NCI-H345 (cell line): ENCODE measurements around the gene IKZF3.
"Not testable (repeated sequence)": the region's sequence is repeated elsewhere in the genome, so short reads cannot be mapped to it uniquely, and the experiment has no call there.

Experiments used
- DNase-seq: peaks from one replicate; lab custom pipeline; 2025; lab: John Stamatoyannopoulos, UW

Gene IKZF3

DNA sequence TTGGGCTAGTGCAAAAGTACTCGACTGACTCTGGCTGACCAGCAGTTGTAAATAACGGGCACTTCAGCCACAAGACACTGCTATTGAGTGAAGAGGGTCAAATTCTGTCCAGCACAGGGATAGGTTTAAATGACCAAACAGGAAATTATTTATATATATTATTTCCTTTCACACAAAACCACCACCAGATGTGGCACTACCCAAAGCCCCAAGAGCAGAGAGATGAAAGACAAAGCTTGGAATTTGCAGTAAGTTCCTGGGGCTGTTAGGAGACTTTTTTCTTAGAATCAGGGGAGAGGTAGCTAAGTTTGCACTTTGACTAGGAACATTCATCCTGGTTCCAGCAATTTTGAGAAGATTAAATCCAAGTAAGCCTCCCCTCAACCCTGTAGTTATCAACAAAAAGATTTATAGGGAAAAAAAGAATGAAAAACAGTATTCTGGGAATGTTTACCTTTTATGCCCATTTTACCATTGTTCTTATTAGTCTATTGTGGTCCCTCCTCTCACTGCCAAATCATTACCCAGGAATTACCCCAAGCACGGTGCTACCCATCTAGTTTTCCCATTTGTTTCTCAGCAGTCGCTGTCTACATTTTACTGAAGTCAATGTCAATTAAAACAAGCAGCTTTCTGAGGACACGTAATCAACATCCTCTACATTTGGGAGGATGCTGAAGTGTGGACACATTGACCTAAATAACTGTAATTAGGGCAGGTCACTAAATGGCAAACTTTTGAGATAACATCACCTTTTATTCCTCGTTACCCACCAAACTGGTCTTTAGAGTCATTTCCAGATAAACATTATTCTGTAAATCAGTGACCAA is 82.9 kb downstream of the IKZF3 start:
- no peak for DNase-seq

- DNase-seq = no peak
These were observed 86.4 kb downstream of the IKZF3 start for GRCh38 chr17:39777534-39778365.

DNA sequence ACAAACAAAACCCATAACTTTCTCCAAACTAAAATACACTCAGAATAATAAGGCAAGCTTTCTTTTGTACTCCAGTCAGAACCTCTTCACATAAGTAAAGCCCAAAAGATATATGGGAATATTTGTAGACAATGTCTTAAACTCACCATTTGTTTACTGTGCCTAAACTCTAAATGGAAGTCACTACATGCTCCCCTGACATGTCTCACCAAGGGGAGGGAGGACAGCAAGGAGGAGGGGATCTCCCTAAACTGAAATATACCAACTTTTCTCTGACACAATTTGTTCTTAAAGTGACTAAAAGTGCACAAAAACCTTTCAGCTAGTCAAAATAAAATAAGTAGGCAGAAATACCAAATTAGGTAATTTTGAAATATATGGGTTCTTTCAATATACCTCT is 87.9 kb downstream of the IKZF3 start:
- no peak for DNase-seq

DNA sequence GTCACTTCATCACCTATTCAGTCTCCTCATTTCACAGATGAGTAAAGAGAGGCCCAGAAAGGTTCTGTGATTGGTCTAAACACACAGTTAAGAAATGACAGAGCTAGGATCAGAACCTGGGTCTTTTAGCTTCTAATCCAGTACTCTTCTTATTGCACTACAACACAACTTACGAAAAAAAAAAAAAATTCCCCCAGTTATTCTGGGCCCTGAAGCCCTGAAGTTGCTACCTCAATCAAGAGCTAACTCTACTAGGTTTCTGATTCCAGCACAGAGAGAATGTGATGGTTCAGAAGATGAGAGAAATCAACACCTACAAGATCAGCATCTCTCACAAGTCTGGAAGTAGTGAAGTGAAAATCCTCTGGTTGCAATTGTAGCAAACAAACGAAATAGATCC is 89.1 kb downstream of the IKZF3 start:
- DNase-seq = no peak

DNA sequence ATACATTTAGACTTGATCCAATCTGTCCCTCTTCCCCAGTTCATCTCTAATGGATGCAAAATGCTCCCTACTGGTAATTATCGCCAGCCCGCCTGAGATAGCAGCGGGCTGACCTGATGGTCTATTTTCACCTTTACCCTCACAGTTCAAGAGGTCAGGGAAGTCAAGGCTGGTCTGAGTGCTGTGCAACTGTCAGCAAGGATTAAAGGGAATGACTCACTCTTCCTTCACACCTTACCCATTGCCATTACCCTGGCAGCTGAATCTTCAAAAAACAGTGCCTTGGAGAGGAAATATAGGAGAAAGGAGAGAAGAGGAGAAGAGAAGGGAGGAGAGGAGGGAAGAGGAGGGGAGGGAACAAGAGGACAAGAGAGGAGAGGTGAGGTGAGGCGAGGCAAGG is 90.1 kb downstream of the IKZF3 start:
- DNase-seq = no peak

- DNase-seq = no peak
These were observed 90.9 kb downstream of the IKZF3 start for GRCh38 chr17:39772987-39773934.

DNA sequence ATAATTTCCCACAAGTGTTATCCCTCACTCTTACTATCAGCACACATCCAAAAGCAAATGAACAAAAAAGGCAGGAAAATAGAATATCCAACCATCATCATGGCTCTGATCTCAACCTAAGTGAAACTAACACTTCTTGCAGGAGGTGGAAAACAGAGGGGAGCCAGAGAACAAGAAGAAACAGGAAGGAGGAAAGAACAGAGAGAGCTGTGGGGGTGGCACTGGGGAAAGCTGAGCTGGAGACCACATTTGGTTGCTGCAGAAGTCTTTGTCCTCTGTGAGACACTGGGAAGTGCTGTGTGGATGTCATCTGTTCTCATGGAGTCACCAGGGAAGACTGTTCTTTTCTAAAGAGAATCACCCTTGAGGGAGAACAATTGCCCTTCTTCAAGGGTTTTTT is 91.7 kb downstream of the IKZF3 start:
- DNase-seq = no peak

- DNase-seq = peak; percentile 12
These were observed 94.0 kb downstream of the IKZF3 start for GRCh38 chr17:39769974-39770587.

DNA sequence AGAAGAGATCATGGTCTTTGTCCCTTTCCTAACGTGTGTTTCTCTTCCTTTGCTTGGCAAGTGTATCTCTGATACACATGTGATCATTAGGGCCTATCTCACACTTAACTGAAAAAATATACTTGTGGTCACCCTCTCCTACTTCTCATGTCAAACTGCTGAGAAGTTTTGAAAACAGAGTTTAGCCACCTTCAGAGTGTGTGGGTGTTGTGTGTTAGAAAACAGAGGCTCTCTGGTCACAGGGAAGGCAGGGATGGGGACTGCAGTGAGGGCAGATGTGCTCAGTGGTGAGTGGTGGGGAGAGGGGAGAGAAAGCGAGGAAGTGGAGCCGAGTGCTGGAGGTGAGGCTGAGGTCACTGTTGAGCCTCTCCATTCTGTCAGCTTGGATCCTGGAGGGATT is 97.0 kb downstream of the IKZF3 start:
- DNase-seq = no peak

- DNase-seq = no peak
These were observed 98.3 kb downstream of the IKZF3 start for GRCh38 chr17:39765766-39766165.

GRCh38 chr17:39765175-39765574 is 98.9 kb downstream of the IKZF3 start:
- DNase-seq = no peak

- not testable (repeated sequence) for DNase-seq
These were observed 99.9 kb downstream of the IKZF3 start for GRCh38 chr17:39764171-39764570.

DNA sequence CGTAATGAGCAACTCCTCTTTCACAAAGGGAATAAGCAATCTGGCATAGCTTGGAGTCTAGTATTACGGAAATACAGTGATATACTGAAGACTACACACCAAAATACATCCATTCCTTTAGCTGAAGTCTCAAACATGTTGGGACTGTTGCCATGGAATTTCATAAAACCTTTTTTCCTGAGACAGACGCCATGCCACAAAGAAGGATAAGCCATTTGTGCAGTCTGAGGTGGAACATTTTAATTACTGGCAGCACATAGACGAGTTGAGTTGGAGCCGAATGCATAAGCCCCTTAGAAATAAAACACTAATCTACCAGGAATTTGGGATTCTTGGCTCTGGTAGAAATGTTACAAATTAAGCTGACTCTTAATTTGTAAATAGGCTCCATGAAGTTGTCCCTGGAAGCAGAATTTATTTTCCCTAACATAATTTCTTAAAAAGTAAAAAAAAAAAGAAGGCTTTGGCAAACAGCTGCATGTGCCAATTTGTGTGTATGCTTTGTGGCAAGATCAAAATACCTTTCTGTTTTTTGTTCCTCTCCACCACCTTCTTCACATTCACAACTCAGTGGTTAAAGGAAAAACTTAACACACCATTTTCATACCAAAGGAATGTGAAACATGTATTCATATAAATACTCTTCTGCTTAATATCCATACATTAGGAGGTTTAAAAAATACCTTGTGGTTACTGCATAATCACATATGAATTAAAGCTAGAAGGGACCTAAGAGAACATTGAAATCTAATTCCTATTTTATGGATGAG is 100.9 kb downstream of the IKZF3 start:
- DNase-seq = no peak

- DNase-seq = no peak
These were observed 102.1 kb downstream of the IKZF3 start for GRCh38 chr17:39761861-39762496.

GRCh38 chr17:39759204-39759603 is 104.9 kb downstream of the IKZF3 start:
- no peak for DNase-seq

GRCh38 chr17:39757931-39758873 is 105.9 kb downstream of the IKZF3 start:
- no peak for DNase-seq

DNA sequence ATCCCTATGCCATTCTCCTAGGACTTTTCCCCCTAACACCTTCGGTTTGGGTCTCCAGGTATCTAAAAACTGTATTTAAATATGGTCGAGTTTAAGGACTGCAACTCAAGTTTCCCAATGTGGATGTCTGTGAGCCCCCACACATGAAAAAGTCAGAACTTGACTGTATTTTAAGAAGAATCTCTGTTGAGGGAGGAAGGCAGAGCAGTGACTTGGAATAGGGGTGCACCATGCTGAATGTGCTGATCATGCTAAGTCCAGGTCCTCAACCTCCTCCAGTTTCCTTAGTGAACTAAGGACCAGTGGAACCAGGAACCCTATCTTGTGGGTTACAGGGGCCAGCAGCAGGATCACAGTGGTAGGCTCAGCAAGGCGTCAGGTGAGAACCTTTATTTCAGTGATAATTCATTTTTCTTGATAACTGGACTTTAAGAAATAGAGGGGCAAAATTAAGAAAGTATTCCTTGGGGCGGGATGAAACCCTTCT is 106.9 kb downstream of the IKZF3 start:
- DNase-seq = no peak

GRCh38 chr17:39756380-39757079 is 107.6 kb downstream of the IKZF3 start:
- DNase-seq = no peak
